ENCODE results near the gene VPS4B.
"Not testable (repeated sequence)": the region's sequence is repeated elsewhere in the genome, so short reads cannot be mapped to it uniquely, and the experiment has no call there.

The VPS4B gene

DNA sequence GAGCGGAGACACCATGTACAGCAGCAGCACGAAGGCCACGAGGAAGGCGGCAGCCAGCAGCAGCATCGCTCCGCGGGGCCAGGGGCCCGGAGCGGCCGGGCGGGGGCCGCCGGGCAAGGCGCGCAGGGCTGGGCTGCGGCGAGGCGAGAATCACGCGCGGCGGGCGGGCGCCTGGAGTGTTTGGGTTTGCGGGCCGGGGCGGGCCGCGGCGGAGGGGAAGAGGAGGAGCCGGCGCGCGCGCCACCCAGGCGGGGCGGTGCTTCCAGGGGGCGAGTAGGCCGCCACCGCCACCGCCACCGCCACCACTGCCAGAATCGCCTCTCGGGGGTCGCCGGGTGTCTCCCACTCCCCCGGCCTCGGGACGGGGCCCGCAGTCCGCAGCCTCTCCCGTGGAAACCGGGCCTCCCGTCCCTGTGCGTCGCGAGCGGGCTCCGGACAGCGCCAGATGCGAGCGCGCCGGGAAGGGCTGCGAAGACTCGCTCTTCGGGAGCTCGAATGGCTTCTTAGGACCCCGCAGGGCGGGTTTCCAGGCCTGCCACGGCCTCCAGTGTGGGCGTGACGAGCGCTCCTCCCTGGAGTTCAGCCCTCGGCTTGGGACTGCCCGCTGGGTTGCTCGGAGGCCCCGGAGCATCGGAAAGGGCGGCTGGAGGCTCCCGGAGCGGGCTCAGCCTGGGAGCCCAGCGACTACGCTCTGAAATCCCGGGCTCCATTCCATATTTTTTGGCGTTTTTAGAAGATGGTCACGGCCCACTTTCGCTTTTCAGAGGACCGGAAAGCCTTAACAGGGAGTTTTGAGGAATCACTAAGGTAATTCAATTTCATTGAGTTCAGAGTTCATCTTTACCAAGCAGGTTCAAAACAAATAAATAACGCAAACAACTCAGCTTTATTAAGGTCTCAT is 55.0 kb downstream of the VPS4B start, which contains the start of gene KDSR:
Gene KDSR, minus strand, starts transcription at position 154 of the 901 bp plus-strand sequence. Its CDS starts 88 bp downstream, at position 66.
- peak; percentile 96 for DNase-seq (ENCODE audit: low spot score)

DNA sequence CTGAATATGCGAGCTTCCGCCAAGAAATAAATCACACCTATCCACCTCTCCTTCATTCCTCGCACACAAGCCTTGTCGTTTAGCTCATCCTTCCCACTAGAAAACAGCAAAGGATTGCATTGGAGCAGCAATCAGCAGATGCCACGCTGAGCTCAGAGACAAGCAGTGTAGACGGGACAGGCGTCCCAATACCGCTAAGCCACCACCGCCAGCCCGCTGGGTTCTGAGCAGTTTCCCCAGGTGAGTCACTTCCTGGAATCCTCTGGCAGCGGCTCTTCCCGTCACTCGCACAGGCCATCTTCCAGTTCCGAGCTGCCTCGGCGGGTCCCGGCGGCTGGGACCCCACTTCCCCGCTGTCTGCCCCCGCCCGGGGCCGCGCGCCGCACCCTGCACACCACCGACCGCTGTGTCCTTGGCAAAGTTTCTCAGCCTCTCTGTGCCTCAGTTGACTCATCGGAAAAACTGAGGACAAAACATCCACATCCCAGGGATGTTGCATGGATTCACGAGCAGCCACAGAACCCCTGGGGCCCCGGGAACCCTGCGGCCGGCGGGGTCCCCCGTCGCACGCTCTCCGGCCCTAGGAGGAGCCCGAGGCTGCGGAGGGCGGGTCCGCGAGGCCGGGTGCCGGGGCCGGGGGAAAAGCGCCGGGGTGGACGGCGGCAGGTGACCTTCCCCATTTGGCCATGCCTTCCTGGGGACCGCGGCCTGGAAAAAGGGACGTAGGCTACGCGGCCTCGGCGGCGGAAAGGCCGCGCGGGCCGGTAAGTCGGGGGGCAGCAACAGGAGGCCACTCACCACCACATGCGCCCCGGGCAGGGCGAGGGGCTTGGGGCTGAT is 55.8 kb downstream of the VPS4B start:
- peak; percentile 40 for DNase-seq (ENCODE audit: low spot score)

DNA sequence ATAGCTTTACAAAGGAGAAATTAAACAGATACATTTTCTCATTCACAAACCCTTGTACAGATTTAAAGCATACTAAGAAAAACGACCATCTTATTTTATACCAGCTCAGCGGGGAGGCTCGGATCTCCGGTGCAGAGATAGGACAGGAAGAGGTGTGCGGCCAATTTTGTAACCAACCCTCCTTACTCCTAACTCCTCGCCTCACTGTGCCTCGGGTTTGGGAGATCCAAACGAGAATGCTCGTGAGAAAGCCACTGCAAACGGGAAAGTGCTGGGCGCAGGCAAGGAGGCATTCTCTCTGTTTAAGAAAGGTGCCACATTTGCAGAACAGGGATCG is 56.4 kb downstream of the VPS4B start:
- DNase-seq (ENCODE audit: low spot score), result no peak

DNA sequence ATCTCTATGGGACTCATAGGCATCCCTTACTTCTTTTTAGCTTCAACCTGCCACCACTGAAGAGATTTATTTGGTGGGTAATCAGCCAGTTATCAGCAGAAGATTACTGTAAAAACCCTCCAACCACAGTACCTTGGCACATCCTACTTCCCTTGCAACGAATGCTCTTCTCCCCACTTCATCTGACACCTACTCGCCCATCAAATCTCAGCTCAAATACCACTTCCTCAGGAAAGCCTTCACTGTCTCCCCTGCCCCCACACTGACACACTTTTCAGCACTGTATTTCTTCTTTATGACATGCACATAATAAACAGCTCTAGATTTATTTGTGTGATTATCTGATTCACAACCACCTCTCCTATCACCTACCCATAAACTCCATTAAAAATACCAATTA is 58.3 kb downstream of the VPS4B start:
- DNase-seq (ENCODE audit: low spot score), result no peak

DNA sequence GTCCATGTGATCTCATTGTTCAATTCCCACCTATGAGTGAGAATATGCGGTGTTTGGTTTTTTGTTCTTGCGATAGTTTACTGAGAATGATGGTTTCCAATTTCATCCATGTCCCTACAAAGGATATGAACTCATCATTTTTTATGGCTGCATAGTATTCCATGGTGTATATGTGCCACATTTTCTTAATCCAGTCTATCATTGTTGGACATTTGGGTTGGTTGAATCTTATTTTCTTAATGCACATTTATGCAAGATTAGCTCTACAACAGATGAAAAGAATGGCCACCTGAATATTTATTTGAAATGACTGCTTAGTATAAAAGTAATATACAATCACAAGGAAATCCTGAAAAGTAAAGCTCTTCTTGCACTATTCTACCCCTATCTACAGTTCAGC is 58.9 kb downstream of the VPS4B start:
- not testable (repeated sequence) for DNase-seq (ENCODE audit: low spot score)

DNA sequence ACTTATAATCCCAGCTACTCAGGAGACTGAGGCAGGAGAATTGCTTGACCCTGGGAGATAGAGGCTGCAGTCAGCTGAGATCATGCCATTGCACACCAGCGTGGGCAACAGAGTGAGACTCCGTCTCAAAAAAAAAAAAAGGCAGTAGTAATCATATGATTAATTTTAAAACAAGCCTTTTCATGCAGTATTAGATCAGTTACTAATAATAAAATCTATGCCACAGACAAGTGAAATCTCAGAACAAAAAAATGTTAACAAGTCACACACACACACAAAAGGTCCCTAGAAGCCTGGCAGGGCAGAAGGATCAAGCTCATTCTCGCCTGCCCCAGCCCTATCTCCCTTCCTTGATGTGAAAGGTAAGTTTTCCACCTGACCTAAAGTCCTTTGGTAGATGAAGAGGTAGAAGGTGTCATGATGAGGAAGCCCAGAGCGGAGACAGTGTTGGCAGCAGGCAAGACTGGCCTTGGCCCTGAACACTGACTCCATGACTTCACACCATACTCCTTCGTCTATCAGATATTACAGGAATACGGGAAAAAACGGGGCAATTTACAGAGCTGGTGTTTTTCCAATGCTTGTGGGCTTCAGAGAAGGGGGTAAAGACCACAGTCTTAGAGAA is 65.9 kb downstream of the VPS4B start:
- no peak for DNase-seq (ENCODE audit: low spot score)

DNA sequence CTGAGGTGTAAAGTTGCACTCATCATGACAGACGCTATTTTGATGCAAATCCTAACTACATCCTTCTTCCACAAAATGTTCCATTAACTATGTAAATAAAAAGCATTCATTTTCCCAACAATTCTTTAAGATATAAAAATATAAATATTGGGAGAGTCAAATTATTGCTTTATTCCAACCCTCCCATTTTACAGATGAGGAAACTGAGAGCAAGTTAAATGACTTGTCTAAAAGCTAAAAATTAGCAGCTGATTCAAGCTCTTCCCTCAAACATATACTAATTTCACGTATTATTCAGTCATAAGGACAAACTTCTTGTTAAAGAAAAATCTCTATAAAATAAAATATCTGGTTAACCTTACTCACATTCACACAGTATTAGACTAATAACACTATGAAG is 72.0 kb downstream of the VPS4B start:
- no peak for DNase-seq (ENCODE audit: low spot score)

DNA sequence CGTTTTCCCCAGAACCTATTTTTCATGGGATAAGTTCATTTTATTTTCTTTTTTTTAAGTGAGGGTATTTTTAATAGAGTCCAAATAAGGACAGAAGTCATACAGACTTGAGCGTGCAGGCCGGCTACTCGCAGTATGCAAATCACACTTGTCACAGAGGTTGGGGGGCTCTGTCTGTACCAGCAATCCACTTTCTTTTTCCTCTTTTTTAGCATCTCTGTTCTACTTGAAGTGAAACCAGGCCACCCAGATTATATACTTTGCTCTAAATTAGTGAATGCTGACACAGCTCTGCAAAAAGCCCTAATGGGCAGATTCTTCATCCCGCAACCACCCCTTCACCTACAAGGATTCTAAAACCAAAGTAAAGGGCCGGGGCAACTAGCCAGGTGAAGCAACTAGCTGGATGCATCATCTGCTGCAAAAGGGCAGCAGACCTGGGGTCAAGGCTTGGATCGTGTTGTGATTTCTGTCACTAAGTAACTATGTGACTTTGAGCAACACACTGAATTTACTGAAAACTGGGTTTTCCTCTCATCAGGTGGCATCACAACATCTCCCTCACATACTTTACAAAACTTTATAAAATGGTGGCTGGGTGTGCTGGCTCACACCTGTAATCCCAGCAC is 73.7 kb downstream of the VPS4B start:
- no peak for DNase-seq (ENCODE audit: low spot score)

DNA sequence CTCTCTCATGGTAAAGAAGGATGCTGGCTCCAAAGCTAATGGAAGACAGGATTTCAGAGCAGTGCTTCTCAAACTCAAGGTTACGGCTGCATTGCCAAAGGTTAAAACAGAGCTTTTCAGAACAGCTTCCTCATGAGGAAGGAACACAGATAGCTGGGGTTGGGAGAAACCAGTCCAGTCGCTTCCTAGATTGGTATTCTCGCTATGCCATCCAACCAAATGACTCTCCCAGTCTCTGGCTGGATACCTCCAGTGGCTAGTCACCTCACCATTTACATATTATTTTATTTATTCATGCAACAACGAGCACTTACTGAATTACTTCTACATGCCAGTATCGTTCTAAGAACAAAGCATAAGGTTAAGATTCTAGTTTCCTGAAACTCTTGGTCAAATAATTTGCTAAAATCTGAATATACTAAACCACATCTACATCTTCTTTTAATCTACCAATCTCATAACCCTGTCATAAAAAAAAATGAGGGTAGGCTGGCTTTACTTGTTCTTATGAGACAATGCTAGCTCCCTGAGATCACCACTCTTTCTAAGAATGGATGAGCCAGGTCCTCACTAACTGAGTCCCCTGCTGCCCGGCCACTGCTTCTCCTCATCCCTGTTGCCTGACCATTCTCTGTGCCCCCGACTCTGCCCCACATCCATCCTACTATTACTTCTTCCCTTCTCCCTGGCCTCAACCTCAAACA is 75.6 kb downstream of the VPS4B start:
- no peak for DNase-seq (ENCODE audit: low spot score)

DNA sequence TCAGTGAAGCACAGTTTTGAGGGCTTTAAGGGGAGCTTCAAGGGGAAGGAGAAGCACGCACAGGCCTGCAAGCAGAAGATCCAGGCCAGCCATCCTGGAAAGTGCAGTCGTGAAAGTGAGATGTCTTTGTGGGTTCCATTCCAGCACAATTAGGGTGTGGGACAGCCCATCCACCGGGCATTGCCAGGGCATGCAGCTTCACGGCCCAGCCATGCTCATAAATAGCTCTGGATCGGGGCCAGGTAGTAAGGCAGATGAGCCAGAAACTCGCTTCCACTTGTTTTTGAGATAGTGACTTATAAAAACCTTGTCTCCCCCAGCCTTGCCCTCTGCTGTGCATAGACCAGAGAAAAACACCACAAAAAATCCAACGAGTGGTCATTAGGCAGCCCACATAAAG is 76.2 kb downstream of the VPS4B start:
- DNase-seq (ENCODE audit: low spot score), result no peak

DNA sequence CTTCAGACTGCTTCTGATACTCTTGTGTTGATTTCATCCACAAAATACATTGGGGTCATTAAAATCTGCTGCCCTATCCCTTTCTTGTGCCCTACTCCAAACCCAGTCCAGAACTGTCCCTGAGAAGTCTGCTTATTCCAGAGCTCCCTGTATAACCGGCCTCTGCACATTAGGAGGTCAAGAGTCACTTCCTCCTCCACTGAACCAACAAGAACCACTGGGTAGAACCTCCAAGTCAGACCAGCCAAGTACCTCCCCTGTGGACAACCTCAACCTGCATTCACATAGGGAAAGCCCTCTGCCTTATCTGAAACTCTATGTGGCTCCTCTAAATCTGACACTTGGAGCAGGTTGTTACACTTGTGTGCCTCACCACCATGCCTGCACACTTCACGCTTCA is 77.4 kb downstream of the VPS4B start:
- DNase-seq (ENCODE audit: low spot score), result no peak

DNA sequence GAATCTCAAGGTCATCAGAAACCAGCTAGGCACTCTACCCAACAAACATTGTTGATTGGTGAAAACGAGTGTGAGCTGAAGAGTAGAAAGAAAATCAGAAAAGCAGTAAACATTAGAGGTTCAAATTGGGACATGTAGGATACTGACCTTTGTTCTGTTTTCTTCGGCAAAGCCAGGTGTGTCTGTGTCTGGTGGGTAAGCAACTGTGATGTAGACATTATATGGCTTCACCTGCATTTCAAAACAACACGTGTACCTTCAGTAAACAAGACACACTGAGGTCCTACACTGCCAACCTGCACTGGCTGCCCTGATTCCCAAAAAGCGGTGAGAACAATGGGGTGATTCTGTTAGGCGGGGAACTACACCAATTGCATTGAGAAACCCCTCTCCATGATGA is 78.0 kb downstream of the VPS4B start:
- no peak for DNase-seq (ENCODE audit: low spot score)

DNA sequence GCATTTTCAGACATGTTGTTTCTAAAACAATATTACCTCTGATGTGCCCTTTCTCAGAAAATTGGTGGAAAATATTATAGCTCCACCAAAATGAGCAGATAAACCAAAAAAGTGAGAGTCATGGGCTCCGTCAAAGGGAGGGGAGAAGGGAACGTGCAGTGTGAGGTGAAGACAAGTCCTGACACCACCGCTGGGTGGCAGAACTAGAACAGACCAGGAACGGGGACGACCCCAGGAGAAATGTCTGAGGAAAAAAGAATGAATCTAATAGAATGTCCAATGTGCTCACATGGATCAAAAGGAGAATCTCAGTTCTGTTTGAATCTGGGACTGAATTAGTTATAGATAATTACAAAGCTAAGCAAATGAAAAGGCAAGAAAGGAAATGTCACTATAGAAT is 80.1 kb downstream of the VPS4B start:
- no peak for DNase-seq (ENCODE audit: low spot score)

DNA sequence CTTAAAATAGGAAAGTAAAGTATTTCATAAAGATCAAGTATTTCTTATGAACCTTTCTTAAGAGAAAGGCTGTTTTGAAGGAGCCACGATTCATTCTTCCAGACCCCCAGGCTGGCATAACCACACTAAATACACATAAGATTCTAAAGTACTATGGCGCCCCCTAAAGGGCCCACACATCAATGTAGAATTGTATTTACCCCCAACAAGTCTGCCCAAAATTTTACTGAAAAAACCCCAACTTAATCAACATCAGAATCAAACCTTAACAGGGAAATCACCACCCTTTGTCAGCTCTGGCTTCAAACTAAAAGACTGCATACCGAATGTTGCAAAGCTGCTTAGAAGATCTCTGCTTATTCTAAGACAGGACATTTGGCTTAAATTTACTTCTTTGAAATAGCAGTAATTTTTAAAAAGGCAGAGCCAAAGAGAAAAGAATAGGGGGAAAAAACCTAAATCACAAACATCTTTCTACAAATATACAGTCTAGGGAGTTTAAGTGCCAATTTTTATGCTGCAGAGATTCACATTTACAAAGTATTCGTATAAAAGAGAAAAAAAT is 82.3 kb downstream of the VPS4B start:
- DNase-seq (ENCODE audit: low spot score), result no peak
